Breast epithelium (tissue), 3 donors: Measurements from ENCODE around the gene HOOK1.
"Not testable (repeated sequence)": the region's sequence is repeated elsewhere in the genome, so short reads cannot be mapped to it uniquely, and the experiment has no call there.

Experiments
- CTCF ChIP-seq, 3 donors: fragments of 450-650 bp; IDR thresholded peaks; one replicate each; pipeline ENCODE4 v1.5.1; 2016 to 2017; ENCODE audit warnings: antibody characterized with exemption in 3 of 3, mild to moderate bottlenecking in 3 of 3, moderate library complexity in 3 of 3
- POLR2A ChIP-seq: fragments of 450-650 bp; IDR thresholded peaks from one replicate; pipeline ENCODE4 v1.6.1; 2016; ENCODE audit warnings: antibody characterized with exemption, mild to moderate bottlenecking, moderate library complexity
- POLR2AphosphoS5 ChIP-seq, 3 donors: sonication (generic); formaldehyde crosslinking; IDR thresholded peaks; one replicate each; pipeline ENCODE4 v1.6.1; 2017; ENCODE audit warnings: antibody characterized with exemption in 3 of 3

- not testable (repeated sequence) for TF ChIP-seq CTCF (IDR thresholded peaks at IDR 0.05); POLR2A; POLR2AphosphoS5 (IDR thresholded peaks at IDR 0.05)
Observed at GRCh38 chr1:59855297-59855696, 40.5 kb downstream of the HOOK1 start.
